ENCODE results near the gene MT1X.

- TF ChIP-seq POLR2AphosphoS5 (IDR thresholded peaks at IDR 0.05; ENCODE audit: low read depth) (no peak), CTCF (conservative IDR thresholded peaks at IDR 0.05; ENCODE audit: low read depth in 2 of 2) (no peak), STAT1 (IDR thresholded peaks at IDR 0.05; ENCODE audit: unreplicated experiment) (no peak), JUNB (IDR thresholded peaks at IDR 0.05; ENCODE audit: unreplicated experiment) (no peak), REST (IDR thresholded peaks at IDR 0.05; ENCODE audit: unreplicated experiment) (no peak), EZH2 (IDR thresholded peaks at IDR 0.05; ENCODE audit: low read depth, unreplicated experiment) (no peak), ETS1 (IDR thresholded peaks at IDR 0.05) (no peak), EZH2phosphoT487 (IDR thresholded peaks at IDR 0.05; ENCODE audit: unreplicated experiment) (no peak), CREB1 (CRISPR knock-in tag; IDR thresholded peaks at IDR 0.05; ENCODE audit: low read depth) (no peak)
Measured at GRCh38 chr16:56640076-56640475, 42.2 kb upstream of the MT1X start.
